Measurements from ENCODE around the gene ABHD5.

ABHD5 gene

DNA sequence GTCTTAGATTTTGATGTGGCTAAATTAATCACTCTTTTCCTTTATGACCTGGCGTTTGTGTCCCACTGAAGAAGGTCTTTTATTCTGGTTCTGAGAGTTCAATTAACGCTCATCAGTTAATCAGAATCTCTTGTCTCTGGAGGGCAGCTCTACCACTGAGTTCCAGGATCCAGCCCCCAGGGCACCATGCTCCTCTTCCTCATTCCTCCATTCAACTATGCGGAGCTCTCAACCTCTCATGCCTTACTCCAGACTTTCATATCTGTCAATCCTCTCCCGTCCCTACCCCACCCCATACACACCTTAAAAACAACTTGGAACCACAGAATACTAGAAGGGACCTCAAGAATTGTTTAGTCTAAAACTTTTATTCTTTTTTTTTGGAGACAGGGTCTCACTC is 4.8 kb upstream of the ABHD5 start:
- DNase-seq (ENCODE audit: low read depth in 2 of 2): no peak

DNA sequence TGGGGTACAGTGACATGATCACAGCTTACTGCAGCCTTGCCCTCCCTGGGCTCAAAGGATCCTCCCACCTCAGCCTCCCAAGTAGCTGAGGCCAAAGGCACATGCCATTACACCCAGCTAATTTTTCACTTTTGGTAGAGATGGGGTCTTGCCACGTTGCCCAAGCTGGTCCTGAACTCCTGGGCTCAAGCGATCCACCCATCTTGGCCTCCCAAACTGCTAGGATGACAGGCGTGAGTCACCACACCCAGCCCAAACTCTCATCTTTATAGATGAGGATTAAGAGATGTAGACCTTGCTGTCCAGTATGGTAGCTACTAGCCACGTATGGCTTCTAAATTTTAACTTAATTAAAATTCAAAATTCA is 4.4 kb upstream of the ABHD5 start:
- no peak for DNase-seq (ENCODE audit: low read depth in 2 of 2)

DNA sequence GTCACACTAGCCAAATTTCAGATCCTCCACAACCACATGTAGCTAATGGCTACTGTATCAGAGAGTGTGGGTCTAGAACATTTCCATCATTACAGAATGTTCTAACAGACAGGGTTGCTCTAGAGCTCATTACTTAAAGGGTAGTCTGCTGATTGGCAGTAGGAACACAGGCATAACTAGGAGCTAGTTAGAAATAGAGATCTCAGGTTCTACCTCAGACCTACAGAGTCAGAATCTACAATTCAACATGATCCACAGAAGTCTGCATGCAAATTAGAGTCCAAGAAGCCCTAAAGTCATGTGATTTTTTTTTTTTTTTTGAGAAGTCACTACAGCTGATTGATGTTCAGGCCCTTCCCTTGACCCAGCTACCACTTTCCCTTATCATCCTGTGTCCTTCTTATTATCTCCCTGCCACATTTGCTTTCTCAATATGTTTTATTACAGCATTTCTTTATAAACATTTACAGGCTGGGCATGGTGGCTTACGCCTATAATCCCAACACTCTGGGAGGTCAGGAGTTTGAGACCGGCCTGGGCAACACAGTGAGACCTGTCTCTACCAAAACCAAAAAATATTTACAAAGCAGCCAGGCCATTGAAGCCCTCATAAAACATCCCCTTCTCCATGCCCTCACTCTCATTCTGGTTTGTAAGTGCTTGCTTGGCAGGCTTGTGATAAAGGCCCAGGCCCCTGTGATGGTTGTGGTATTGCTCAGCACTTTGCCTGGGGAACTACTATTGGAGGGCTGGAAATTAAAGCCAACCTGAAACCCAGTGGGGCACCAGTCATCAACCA is 3.8 kb upstream of the ABHD5 start:
- no peak for DNase-seq (ENCODE audit: low read depth in 2 of 2)

DNA sequence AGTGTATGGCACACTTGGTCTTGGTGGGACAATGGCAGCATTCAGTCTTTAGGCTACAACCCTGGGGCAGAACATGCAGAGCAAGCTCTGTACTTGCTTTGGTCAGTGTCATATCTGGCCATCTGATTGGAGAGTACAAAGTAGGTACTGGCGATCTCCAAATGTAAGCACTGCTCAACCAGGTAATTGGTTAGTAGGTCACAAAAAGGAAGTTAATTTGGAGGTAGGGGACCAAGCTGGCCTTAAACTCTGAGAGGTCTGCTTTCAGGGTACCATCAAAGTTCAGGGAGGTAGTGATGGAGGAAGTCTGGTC is 3.3 kb upstream of the ABHD5 start:
- DNase-seq (ENCODE audit: low read depth in 2 of 2): no peak

DNA sequence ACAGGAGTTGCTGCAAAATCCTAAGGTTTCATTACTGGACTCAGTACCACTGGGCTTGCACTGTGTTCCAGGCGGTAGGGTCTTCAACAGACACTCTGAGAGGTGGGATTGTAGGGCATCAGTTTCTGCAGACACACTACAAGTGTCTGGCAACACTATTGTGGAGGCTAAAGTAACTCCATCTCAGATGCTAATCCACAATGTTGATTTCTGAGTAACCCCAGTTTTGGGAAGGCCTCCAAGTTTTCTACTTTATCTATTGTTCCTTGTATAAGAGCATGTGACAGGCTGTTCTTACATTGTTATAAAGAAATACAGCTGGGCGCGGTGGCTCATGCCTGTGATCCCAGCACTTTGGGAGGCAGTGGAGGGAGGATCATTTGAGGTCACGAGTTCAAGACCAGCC is 2.5 kb upstream of the ABHD5 start:
- no peak for DNase-seq (ENCODE audit: low read depth in 2 of 2)

DNA sequence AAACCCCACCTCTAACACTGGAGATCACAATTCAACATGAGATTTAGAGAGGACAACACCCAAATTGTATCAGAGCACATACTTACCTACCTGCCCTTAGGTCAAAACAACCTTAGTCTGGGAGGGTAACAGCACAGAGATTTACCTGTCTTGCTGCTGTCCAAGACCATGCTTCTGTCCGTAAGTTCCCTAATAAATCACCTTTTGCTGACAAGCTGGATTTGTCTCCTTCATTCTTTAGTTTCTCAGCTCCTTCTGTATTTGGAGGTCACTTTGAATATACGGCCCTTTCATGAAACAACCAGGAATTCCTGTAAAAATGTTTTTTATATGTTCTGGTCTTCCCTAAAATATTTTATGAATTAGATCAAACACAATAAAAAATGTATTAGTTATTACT is 1.6 kb upstream of the ABHD5 start:
- DNase-seq (ENCODE audit: low read depth in 2 of 2): no peak

DNA sequence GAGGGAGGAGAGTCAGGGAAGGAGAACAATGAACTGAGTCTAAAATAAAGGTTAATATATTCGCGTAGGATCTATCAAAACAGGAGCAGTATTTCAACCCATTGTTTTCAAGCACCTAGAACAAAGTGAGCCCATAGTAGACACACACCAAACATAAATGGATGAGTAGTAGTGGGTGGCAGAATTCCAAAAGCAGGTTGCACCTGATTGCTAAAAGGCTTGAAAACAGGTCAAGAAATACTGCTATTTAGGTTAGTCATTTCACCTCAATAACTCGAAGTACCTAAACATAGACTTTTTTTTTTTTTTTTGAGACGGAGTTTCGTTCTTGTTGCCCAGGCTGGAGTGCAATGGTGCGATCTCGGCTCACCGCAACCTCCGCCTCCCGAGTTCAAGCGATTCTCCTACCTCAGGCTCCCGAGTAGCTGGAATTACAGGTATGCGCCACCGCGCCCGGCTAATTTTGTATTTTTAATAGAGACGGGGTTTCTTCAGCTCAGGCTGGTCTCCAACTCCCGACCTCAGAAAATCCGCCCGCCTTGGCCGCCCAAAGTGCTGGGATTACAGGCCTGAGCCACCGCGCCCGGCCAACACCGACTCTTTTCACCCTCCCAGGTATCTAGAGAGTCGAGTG is 855 bp upstream of the ABHD5 start:
- DNase-seq (ENCODE audit: low read depth in 2 of 2): no peak

DNA sequence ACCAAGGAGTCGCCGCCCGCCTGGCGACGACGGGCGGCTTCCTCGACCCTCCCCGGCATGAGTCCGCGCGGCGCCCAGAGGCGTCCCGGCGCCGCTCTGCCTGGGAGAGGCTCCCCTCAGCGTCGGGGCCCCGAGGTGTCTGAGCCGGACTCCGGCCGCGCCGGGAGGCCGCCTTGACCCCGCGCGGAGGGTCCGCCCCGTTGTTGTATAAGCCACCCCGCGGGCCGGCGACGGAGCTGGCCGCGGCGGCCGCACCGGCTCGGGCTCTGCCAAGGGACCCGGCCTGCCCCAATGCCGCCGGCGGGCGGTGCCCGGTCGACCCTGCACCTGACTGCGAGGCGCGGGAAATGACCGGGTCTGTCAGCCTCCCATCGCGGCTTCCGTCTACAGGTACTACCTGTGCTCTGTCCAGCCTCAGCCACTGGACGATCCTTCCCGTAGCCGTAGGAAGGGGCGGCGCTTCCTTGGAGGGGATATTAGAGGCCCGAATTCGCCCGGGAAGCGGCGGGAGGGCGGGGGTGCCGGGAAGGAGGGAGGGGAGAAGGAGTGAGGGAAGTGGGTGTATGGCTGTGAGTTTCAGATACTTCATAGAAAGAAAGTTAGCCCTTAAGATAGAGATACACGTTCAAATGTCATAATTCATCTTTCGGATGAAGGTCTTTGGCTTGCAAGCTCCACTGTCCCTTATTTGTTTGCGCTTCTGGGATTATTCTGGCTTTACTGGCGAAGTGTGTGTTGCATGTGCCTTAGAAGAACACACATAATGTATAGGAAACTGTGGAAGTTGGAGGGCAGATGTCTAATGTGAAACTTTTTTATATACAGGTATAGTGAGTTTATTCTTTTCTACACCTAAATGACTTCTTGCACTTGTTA is 620 bp downstream of the ABHD5 start:
- DNase-seq (ENCODE audit: low read depth in 2 of 2): peak; percentile 12 to 20

DNA sequence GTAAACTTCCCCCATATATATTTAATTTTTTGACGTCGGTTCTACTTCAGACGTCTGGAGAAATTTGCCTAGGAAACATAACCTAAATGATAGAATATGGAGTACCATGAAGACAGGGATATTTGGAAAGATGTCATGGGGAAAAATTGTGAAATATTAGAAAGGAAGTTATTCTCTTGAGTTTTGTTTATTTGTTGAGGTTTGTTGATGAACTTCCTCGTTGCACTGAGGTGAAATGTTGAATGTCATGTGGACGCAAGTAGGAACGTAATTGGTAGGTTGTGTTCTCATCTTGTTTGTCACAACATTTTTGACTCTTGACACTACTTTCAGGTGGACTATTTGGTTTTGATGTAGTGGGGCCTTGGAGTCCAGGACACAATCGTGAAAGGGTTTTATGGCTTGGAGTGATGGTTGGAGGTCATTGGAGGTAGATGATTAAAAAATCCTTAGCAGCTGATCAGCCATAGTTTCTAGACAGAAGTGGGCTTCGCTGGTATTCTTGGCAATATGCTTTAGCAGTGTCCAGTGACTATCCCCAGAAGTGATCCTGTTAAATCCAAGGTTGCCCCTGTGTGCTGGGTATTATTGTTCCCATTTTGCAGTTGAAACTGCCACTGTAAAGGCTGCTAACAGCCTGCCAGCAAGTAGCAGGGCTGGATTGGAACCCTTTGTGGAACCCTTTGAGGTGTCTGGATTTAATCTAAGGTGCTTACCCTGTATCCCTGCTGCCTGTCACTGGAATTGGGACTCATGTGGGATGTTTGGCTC is 1.5 kb downstream of the ABHD5 start:
- no peak for DNase-seq (ENCODE audit: low read depth in 2 of 2)

DNA sequence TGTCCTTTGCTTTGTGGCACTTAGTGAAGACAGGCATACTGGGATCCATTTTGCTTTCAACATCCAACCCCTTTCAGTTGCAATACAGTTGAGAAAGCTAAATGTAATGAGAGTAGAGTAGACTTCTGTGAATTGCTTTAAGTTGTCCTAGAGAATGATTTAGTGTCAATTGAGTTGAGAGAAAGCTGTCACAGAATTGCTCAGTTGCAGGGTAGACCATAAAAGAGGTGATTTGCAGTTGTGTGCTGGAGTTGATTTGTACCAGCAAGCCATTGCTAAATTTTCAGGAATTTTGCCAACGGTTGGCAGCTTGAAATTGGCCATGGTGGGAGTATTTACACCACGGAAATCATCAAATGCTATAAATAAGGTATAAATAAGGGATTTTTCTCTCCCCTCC is 2.2 kb downstream of the ABHD5 start:
- no peak for DNase-seq (ENCODE audit: low read depth in 2 of 2)

DNA sequence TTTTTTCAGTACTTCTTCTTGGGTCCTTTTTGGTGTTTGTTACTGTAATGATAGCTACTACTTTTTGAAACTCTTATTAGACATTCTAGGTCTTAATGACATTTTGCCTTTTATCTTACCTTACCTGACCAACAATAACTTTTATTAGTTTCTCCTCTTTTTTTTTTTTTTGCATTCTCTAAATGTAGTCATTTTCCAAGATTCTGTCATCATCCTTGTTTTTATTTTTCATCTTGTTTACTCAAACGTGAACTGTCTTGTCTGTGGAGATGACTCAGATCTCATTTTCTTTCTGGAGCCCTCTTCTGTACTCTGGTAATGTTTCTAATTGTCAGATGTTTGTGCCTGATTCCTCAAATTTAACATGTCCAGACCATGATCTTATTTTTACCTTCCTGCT is 2.9 kb downstream of the ABHD5 start:
- no peak for DNase-seq (ENCODE audit: low read depth in 2 of 2)

DNA sequence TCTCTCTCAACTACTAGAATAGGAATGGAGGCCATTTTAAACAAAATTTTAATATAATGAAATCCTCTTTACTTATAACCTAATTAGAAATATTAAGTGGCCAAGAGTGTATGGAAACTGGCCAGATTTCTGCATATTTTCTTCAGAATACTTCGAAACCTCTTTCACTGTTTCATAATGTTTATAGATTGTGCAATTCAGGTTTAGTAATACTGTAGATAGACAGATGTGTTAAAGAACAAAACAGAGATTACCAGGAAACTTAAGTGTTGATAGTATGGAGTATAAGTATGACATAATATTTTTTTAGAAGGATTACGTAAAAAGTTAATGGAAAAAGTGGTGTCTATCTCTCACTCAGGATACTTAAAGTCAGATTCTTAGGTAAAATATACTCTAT is 4.7 kb downstream of the ABHD5 start:
- no peak for DNase-seq (ENCODE audit: low read depth in 2 of 2)

DNA sequence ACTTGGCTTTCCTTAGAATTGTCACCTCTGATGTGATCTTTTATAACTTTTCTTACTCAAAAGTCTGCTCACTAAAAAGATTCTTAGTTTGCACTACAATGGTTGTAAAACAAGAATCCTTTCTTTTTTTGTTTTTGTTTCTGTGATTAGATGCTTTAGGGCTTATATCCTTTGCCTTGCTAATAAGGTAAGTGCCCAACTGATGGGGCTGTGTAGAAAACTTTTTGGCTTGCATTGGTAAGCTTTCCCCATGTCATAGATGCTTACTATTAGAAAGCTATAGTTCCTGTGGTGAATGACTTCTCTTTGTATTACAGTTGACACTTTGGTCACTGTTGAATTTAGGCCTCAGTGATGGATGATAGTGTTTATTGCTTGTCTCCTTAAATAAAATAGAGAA is 5.1 kb downstream of the ABHD5 start:
- DNase-seq (ENCODE audit: low read depth in 2 of 2): no peak

DNA sequence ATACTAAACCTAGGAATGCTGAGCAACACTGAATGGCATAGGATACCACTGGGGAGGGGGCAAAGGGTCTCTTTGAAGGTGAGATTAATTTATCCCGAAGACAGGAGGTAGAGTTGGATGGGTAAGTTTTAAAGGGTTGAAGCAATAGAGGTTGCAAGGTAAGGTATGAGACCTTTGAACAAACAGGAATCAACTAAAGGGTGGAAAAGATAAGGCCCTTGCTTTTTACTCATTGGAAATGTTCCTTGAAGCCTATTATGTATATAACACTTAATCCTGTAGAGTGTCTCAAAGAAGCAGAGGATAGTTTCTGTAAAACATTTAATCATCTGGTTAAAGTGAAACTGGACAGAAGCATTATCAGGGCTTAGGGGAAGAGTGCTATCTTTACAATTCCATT is 5.7 kb downstream of the ABHD5 start:
- no peak for DNase-seq (ENCODE audit: low read depth in 2 of 2)

DNA sequence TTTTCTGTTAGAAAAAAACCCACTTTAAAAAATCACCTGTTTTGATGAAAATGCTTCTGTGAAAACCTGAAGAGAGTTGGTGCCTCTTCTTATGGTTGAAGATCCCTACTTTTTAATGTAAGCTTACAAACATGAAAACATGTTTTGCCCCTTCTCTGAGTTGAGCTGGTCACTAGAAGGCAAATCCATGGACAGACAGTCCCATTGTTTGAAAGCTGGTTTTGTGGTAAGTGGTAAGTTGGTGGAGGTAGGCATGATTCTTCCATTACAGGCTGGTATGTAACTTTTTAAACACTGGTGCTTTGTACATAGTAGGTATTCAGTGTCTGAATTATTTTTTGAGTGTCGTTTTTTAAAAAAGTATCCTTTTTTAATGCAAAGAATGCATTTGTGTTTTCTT is 6.1 kb downstream of the ABHD5 start:
- DNase-seq (ENCODE audit: low read depth in 2 of 2): no peak

DNA sequence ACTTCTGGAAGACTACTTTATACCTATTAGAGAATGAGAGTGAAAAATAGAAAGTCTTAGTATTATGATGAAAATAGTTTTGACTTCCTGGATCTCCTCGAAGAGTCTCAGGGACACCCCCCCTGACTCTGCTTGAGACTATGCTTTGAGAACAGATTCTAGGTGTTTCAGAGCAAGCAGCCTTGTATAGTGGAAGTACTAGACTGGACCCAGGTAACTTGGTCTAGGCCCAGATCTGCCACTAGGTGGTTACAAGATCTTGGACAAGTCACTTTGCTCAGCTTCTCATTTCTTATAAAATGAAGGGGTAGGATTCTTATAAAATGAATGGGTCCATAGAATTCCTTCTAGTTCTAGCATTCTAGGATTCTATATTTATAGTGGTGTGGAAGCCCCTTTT is 9.1 kb downstream of the ABHD5 start:
- no peak for DNase-seq (ENCODE audit: low read depth in 2 of 2)

DNA sequence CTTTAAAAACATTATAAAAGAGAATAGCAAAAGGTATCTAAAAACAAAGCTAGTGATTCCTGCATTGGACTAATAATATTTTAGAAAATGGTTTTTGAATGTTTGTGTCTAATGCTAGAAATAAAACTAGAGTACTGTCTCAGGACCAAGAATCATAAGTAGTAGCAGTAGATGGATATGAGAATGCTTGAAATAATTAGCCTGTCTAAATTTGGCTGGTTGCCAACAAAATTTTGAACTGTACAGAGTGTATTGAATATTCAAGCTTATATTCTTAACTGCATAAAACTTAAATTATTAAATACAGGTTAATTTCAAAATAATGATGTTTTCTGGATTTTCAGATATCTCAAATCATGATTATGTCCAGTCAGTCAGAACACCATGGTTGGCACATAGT is 14.0 kb downstream of the ABHD5 start:
- DNase-seq (ENCODE audit: low read depth in 2 of 2): no peak

DNA sequence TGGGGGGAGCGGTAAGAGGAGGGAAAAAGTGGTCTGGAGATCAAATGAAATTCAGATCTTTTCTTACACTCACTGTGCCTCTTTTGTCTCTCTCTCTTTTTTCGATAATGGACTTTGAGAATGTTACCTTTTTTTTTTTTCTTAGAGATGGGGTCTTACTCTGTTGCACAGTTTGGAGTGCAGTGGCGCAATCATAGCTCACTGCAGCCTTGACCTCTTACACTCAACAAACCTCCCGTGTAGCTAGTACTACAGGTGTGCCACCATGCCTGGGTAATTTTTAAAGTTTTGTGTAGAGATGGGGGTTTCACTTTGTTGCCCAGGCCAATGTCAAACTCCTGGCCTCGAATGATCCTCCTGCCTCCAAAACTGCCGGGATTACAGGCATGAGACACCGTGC is 15.6 kb downstream of the ABHD5 start:
- no peak for DNase-seq (ENCODE audit: low read depth in 2 of 2)

DNA sequence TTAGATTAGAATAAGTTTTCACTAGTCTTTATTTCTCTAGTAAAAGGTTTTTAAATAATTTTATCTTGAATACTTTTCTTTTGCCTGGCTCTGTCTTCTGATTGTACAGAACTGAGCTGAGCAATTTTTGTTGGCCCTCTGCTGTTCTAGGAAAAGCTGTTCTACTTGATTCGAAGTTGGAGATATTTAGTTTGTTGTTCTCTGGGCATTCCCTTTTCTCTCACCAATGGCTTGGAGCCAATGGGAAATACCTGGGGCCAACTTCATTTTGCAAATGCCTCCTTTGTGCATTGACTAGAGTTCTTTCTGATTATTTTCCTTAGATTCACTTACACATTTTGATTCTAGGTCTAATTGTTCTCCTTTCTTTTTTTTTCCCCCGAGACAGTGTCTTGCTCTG is 16.5 kb downstream of the ABHD5 start:
- DNase-seq (ENCODE audit: low read depth in 2 of 2): no peak

DNA sequence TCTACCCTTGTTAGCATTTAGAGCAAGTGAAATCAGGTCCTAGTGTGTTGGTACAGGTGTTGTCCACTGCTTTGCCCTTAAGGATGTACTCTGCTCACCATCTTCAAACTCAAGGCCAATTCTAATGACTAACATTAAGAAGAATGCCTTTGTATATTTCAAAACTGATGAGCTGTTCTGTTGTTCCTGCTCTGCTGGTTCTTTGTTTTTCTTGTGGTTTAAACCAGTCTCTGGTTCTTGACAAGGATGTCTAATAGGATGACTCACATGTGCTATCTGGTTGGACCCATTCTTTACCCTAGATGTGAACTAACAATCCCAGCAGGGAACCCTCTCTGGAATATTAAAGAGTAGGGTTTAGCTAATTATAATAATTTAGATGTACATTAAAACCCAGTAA is 17.3 kb downstream of the ABHD5 start:
- DNase-seq (ENCODE audit: low read depth in 2 of 2): no peak

DNA sequence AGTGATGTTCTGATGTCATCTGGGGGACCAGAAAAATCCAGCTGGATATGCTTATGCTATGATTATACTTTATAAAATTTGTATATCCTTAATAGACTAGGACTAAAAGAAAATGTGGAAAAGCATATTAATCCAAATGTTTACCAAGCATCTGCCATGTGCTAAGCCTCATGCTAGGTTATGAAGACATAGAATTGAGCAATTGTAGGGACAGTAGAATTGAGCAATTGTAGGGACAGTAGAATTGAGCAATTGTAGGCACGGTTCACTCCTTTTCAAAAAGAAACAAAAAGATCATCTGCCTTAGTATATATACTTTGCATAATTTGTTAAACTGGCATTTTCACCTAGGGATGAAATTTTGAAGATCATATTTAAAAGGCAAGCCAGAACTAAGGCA is 18.3 kb downstream of the ABHD5 start:
- no peak for DNase-seq (ENCODE audit: low read depth in 2 of 2)

DNA sequence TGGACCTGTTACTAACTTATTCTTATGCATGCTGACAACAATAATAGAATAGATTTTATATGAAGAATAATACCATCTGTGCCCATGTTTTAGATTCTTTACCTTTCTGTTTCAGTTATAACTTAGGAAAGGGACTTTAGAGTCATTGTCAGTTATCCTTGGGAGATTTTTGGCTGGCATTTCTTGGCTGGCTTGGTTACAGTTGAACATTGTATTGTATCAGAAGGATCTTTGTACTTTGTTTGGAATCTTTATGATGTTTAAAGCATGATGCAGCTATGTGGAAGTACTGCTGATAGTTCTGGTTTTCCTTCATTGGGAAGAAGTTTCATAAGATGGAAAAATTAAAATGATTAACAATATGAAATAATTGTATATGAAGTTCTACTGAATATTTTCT is 19.9 kb downstream of the ABHD5 start:
- DNase-seq (ENCODE audit: low read depth in 2 of 2): no peak

Data from stimulated activated CD4-positive, alpha-beta T cell treated with anti-CD3 and anti-CD28 coated beads, Interleukin-15, amount 100 ng/mL, for 48 hours (primary cell).